ENCODE data around the gene PARD3. TPM values are rescaled to one million over a fixed set of nuclear protein-coding genes. Genes with fewer than 3 reads are reported as not detected.

The PARD3 gene
- total RNA-seq, 2 experiments from 2014 or later, result 0.53 to 0.71 TPM

DNA sequence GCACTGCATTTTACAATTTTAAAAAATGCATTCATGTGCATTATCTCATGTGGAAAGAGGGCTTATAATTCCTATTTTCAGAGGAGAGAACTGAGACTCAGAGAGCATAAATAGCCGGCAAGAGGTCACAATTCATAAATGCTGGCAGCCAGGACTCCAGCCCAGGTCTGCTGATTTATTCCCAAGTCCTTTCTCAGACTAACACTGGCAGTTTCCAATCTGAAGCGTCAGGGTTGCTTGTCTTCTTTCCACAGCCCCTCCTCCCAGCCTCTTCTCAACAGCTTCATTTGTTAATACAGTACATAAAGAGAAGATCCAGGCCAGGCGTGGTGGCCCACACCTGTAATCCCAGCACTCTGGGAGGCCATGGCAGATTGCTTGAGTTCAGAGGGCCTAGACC, 108.9 kb downstream of the PARD3 start:
- POLR2A ChIA-PET, result no interaction called here
- no peaks in the 10 kb centered on the region for H3K36me3 ChIP-seq (ENCODE audit: insufficient read depth, low read length)
- H3K27ac Mint-ChIP-seq, result no peak overlapping the region

DNA sequence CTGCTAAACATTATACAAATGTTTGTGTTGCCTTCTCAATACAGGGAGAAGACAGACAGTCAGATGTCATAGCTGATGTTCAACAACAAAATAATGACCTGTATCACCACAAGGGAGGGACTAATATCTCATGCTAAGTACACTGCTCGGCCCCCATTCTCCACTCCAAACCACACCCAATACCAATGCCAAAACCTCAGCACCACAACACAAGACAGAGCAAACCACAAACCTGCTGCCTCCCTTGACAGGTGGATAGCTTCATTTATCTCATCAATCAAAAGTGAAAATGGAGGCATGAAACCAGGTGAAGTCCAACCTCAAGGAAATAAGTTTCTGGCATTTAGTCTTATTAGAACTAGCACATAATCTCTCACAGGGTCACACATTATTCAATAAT, 109.5 kb downstream of the PARD3 start:
- H3K4me1 Mint-ChIP-seq (ENCODE audit: low read depth), result peaks cover 6% of the 10 kb centered on the region
- no peaks in the 10 kb centered on the region for H3K36me3 Mint-ChIP-seq (ENCODE audit: low read depth)
- no peak overlapping the region for H3K27ac Mint-ChIP-seq
- H3K9me3 Mint-ChIP-seq, result no peaks in the 10 kb centered on the region
- no peaks in the 10 kb centered on the region for H3K36me3 ChIP-seq (ENCODE audit: insufficient read depth, low read length)
- DNase-seq, result no peak
- ChIA-PET POLR2A (no interaction called here), CTCF (no interaction called here)
- H3K4me1 ChIP-seq (ENCODE audit: insufficient read depth, low read length), result no peaks in the 10 kb centered on the region
- no peak overlapping the region for H3K27ac ChIP-seq (ENCODE audit: low read depth in 1 of 2, low read length in 2 of 2)
- no peak overlapping the region for H3K4me3 ChIP-seq (ENCODE audit: low read length)
- no peaks in the 10 kb centered on the region for H3K27me3 ChIP-seq (ENCODE audit: control insufficient read depth in 1 of 2, insufficient read depth in 2 of 2, low read length in 2 of 2)
- ATAC-seq (ENCODE audit: poor library complexity), result no peak
- H3K27me3 Mint-ChIP-seq, result no peaks in the 10 kb centered on the region
- H3K4me3 Mint-ChIP-seq, result no peak overlapping the region
- no peaks in the 10 kb centered on the region for H3K9me3 ChIP-seq (ENCODE audit: control insufficient read depth in 1 of 2, insufficient read depth in 1 of 2, low read length in 2 of 2)
- TF ChIP-seq, protein P1, sequence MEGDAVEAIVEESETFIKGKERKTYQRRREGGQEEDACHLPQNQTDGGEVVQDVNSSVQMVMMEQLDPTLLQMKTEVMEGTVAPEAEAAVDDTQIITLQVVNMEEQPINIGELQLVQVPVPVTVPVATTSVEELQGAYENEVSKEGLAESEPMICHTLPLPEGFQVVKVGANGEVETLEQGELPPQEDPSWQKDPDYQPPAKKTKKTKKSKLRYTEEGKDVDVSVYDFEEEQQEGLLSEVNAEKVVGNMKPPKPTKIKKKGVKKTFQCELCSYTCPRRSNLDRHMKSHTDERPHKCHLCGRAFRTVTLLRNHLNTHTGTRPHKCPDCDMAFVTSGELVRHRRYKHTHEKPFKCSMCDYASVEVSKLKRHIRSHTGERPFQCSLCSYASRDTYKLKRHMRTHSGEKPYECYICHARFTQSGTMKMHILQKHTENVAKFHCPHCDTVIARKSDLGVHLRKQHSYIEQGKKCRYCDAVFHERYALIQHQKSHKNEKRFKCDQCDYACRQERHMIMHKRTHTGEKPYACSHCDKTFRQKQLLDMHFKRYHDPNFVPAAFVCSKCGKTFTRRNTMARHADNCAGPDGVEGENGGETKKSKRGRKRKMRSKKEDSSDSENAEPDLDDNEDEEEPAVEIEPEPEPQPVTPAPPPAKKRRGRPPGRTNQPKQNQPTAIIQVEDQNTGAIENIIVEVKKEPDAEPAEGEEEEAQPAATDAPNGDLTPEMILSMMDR (IDR thresholded peaks at IDR 0.05), result no peak
- intact Hi-C loops (cut with DNase I, micrococcal nuclease), result no loop called here

More for the DNA sequence above, 108.9 kb downstream of the PARD3 start:
- Mint-ChIP-seq H3K4me3 (no peak overlapping the region), H3K36me3 (ENCODE audit: low read depth) (no peaks in the 10 kb centered on the region), H3K27me3 (no peaks in the 10 kb centered on the region), H3K4me1 (ENCODE audit: low read depth) (peaks cover 6% of the 10 kb centered on the region), H3K9me3 (no peaks in the 10 kb centered on the region)
- Histone ChIP-seq H3K9me3 (ENCODE audit: control insufficient read depth in 1 of 2, insufficient read depth in 1 of 2, low read length in 2 of 2) (no peaks in the 10 kb centered on the region), H3K27ac (ENCODE audit: low read depth in 1 of 2, low read length in 2 of 2) (no peak overlapping the region), H3K27me3 (ENCODE audit: control insufficient read depth in 1 of 2, insufficient read depth in 2 of 2, low read length in 2 of 2) (no peaks in the 10 kb centered on the region), H3K4me3 (ENCODE audit: low read length) (no peak overlapping the region), H3K4me1 (ENCODE audit: insufficient read depth, low read length) (no peaks in the 10 kb centered on the region)
- TF ChIP-seq, protein P1 (IDR thresholded peaks at IDR 0.05), result no peak
- DNase-seq, result no peak
- no peak for ATAC-seq (ENCODE audit: poor library complexity)
- CTCF ChIA-PET, result no interaction called here
- intact Hi-C loops (cut with DNase I, micrococcal nuclease), result no loop called here

DNA sequence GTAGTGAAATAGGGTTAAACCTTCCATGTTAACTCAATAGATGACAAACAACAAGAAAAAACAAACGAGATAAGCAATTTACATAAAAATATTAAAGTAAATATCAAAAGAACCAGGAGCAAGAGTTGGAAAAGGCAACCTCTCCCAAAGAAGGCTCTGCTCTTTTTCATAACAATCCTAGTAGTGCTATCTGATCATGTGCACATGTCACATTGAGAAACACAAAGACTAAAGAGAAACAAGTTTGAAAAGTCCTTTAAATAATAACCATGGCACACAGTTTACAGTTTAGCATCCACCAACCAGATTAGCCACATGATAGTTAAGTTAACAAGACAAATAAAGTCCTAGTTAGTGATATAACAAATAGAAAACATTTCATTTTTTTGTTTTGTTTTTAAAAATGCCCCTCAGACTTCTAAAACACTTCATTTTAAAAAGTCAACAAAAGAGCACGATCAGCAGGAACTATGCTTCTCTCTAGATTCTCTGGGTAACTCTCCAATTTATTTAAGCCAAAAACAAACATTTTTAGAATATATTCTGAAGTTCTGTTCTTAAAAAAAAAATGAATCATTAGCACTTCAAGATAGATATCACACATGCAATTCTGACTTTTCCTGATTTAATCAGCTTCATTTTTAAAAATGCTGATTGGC, 110.4 kb downstream of the PARD3 start:
- H3K27me3 Mint-ChIP-seq, result no peaks in the 10 kb centered on the region
- H3K4me1 Mint-ChIP-seq (ENCODE audit: low read depth), result peaks cover 6% of the 10 kb centered on the region
- H3K9me3 Mint-ChIP-seq, result no peaks in the 10 kb centered on the region
- Histone ChIP-seq H3K4me1 (ENCODE audit: insufficient read depth, low read length) (no peaks in the 10 kb centered on the region), H3K4me3 (ENCODE audit: low read length) (no peak overlapping the region), H3K27me3 (ENCODE audit: control insufficient read depth in 1 of 2, insufficient read depth in 2 of 2, low read length in 2 of 2) (no peaks in the 10 kb centered on the region), H3K9me3 (ENCODE audit: control insufficient read depth in 1 of 2, insufficient read depth in 1 of 2, low read length in 2 of 2) (no peaks in the 10 kb centered on the region), H3K27ac (ENCODE audit: low read depth in 1 of 2, low read length in 2 of 2) (no peak overlapping the region), H3K36me3 (ENCODE audit: insufficient read depth, low read length) (no peaks in the 10 kb centered on the region)
- ChIA-PET CTCF (no interaction called here), POLR2A (no interaction called here)
- H3K27ac Mint-ChIP-seq, result no peak overlapping the region
- no peak for ATAC-seq (ENCODE audit: poor library complexity)
- TF ChIP-seq, protein P1 (IDR thresholded peaks at IDR 0.05), result no peak
- no peak overlapping the region for H3K4me3 Mint-ChIP-seq
- H3K36me3 Mint-ChIP-seq (ENCODE audit: low read depth), result no peaks in the 10 kb centered on the region
- intact Hi-C loops (cut with DNase I, micrococcal nuclease), result no loop called here
- no peak for DNase-seq
